PC-9 (cell line): ENCODE measurements around the gene RPP40. TPM values are rescaled to one million over a fixed set of nuclear protein-coding genes. Genes with fewer than 3 reads are reported as not detected.

Experiments
- BruUV-seq: library from RNA; stranded (reverse); fragments of 400-500 nt; replicated peaks from 2 replicates; lab custom pipeline; 2021; lab: Mats Ljungman, UMichigan
- CTCF ChIA-PET: fragments of 300-600 bp; sonication (Branson Sonifier 250); formaldehyde crosslinking; loops from one replicate; lab custom pipeline; 2022; ENCODE audit warnings: antibody characterized with exemption; lab: Charles Lee
- POLR2A ChIA-PET: fragments of 300-600 bp; sonication (Branson Sonifier 250); formaldehyde crosslinking; loops from one replicate; lab custom pipeline; 2022; ENCODE audit warnings: antibody characterized with exemption; ENCODE audit not compliant: unreplicated experiment; lab: Charles Lee
- DNase-seq, 2 experiments: peaks; one replicate each; pipeline versions ENCODE4 v3.0.0 to v3.0.0-alpha.2; 2015 to 2022; ENCODE audit warnings: mixed read lengths in 1 of 2
- H2AFZ ChIP-seq: fragments of 200-600 bp; sonication (generic); 2 replicates; pipeline ENCODE4 v1.8.1; 2017; ENCODE audit warnings: antibody characterized with exemption
- H3F3A ChIP-seq: fragments of 200-600 bp; sonication (generic); 2 replicates; pipeline ENCODE4 v1.8.1; 2017; ENCODE audit warnings: antibody characterized with exemption, mild to moderate bottlenecking, low read depth; ENCODE audit not compliant: insufficient read depth
- H3K27ac ChIP-seq: fragments of 200-600 bp; sonication (generic); 2 replicates; pipeline ENCODE4 v1.6.1; 2016; ENCODE audit warnings: mixed run types
- H3K27me3 ChIP-seq: fragments of 200-600 bp; sonication (generic); 2 replicates; pipeline ENCODE4 v1.6.1; 2016; ENCODE audit warnings: low read depth, mixed run types; ENCODE audit not compliant: insufficient read depth
- H3K36me3 ChIP-seq: fragments of 200-600 bp; sonication (generic); 2 replicates; pipeline ENCODE4 v1.6.1; 2016; ENCODE audit warnings: low read depth, mixed run types
- H3K4me1 ChIP-seq: fragments of 200-600 bp; sonication (generic); replicated peaks from 2 replicates; pipeline ENCODE4 v1.6.1; 2016; ENCODE audit warnings: mixed run types; ENCODE audit not compliant: insufficient read depth
- H3K4me2 ChIP-seq: fragments of 200-600 bp; sonication (generic); 2 replicates; pipeline ENCODE4 v1.6.1; 2017; ENCODE audit warnings: mixed run types
- H3K4me3 ChIP-seq: fragments of 200-600 bp; sonication (generic); 2 replicates; pipeline ENCODE4 v1.6.1; 2016; ENCODE audit warnings: mixed run types
- H3K79me2 ChIP-seq: fragments of 200-600 bp; sonication (generic); 2 replicates; pipeline ENCODE4 v1.6.1; 2017; ENCODE audit warnings: low read depth, mixed run types
- H3K9me2 ChIP-seq: fragments of 200-600 bp; sonication (generic); 2 replicates; pipeline ENCODE4 v1.8.1; 2017; ENCODE audit warnings: mild to moderate bottlenecking; ENCODE audit not compliant: insufficient read depth
- H3K9me3 ChIP-seq: fragments of 200-600 bp; sonication (generic); 2 replicates; pipeline ENCODE4 v1.8.1; 2016; ENCODE audit warnings: low read depth; ENCODE audit not compliant: insufficient read depth
- H4K20me1 ChIP-seq: fragments of 200-600 bp; sonication (generic); 2 replicates; pipeline ENCODE4 v1.8.1; 2017; ENCODE audit not compliant: insufficient read depth
- CTCF ChIP-seq: fragments of 200-600 bp; sonication (generic); conservative IDR thresholded peaks from 2 replicates; pipeline ENCODE4 v1.6.1; 2017; ENCODE audit warnings: mixed run types, antibody characterized with exemption, mild to moderate bottlenecking, moderate library complexity
- EZH2 ChIP-seq: fragments of 200-600 bp; sonication (generic); IDR thresholded peaks from 2 replicates; pipeline ENCODE4 v1.8.0; 2017; ENCODE audit warnings: antibody characterized with exemption, low read depth
- intact Hi-C: fragments of 100-400 bp; cut with micrococcal nuclease; formaldehyde crosslinking; loops from one replicate; pipeline ENCODE4 v1.10.0; 2022; ENCODE audit not compliant: unreplicated experiment
- total RNA-seq: library from RNA; stranded (reverse); gene quantifications from 2 replicates; pipeline ENCODE4 v1.2.3, GENCODE V29; 2021

RPP40 gene
- total RNA-seq, 1 experiment from 2014 or later: 21.0 TPM

- TF ChIP-seq EZH2 (no peak), CTCF (no peak)
- ChIA-PET POLR2A (no interaction called here), CTCF (interaction anchor here (1.2 kb wide), 1 partner anchor 54 kb away, joined by 3 read pairs; the partner anchor contains the start of gene PPP1R3G)
- Histone ChIP-seq H3K9me3 (no peaks in the 10 kb centered on the region), H3K4me2 (no peak overlapping the region), H3K27ac (no peak overlapping the region), H2AFZ (no peak overlapping the region), H3K9me2 (no peaks in the 10 kb centered on the region), H3K79me2 (no peaks in the 10 kb centered on the region), H3K4me1 (peaks cover 11% of the 10 kb centered on the region; the same call in 1 of the 2 replicates), H3F3A (no peaks in the 10 kb centered on the region), H3K27me3 (no peaks in the 10 kb centered on the region), H4K20me1 (no peaks in the 10 kb centered on the region), H3K36me3 (no peaks in the 10 kb centered on the region), H3K4me3 (no peak overlapping the region)
- intact Hi-C loops: loop anchor here (5.0 to 10.0 kb wide), 3 partner anchors 254 to 719 kb away; partner anchors contain the start of gene CDYL
- BruUV-seq: no TSS peak
- DNase-seq: no peak
These were observed 27.3 kb upstream of the RPP40 start for GRCh38 chr6:5031150-5031549.

GRCh38 chr6:5030596-5031136 is 26.8 kb upstream of the RPP40 start:
- Histone ChIP-seq H3K79me2 (no peaks in the 10 kb centered on the region), H3K27me3 (no peaks in the 10 kb centered on the region), H3F3A (no peaks in the 10 kb centered on the region), H3K9me2 (no peaks in the 10 kb centered on the region), H3K4me2 (no peak overlapping the region), H3K4me3 (no peak overlapping the region), H3K27ac (no peak overlapping the region), H3K4me1 (peaks cover 11% of the 10 kb centered on the region; the same call in 1 of the 2 replicates), H3K36me3 (no peaks in the 10 kb centered on the region), H4K20me1 (no peaks in the 10 kb centered on the region), H3K9me3 (no peaks in the 10 kb centered on the region), H2AFZ (no peak overlapping the region)
- no TSS peak for BruUV-seq
- TF ChIP-seq CTCF (peak; percentile 40; the same call in 1 of the 2 replicates), EZH2 (no peak)
- ChIA-PET POLR2A (no interaction called here), CTCF (interaction anchor here (0.5 to 1.2 kb wide), 2 partner anchors 54 to 824 kb away, joined by 3 to 6 read pairs; partner anchors contain the start of gene PPP1R3G)
- intact Hi-C loops: loop anchor here (5.0 to 10.0 kb wide), 3 partner anchors 253 to 718 kb away; partner anchors contain the start of gene CDYL
- peak in 1 of 2 experiments; percentile 70 for DNase-seq

GRCh38 chr6:5029609-5030008 is 25.8 kb upstream of the RPP40 start:
- Histone ChIP-seq H3K4me1 (0 out of 2 replicates have a peak, but pooled peaks cover 5% of the 10 kb centered on the region), H3K9me3 (no peaks in the 10 kb centered on the region), H3F3A (no peaks in the 10 kb centered on the region), H3K4me2 (no peak overlapping the region), H3K79me2 (no peaks in the 10 kb centered on the region), H3K36me3 (no peaks in the 10 kb centered on the region), H3K27ac (no peak overlapping the region), H4K20me1 (no peaks in the 10 kb centered on the region), H3K27me3 (no peaks in the 10 kb centered on the region), H2AFZ (no peak overlapping the region), H3K9me2 (no peaks in the 10 kb centered on the region), H3K4me3 (no peak overlapping the region)
- BruUV-seq: no TSS peak
- POLR2A ChIA-PET: no interaction called here
- intact Hi-C loops: loop anchor here (5.0 to 10.0 kb wide), 3 partner anchors 252 to 717 kb away; partner anchors contain the start of gene CDYL
- CTCF ChIA-PET: interaction anchor here (1.2 kb wide), 1 partner anchor 53 kb away, joined by 5 read pairs; no protein-coding TSS in a partner anchor
- no peak for TF ChIP-seq EZH2
- TF ChIP-seq CTCF: no peak
- DNase-seq: no peak
